SK-N-SH (cell line): Measurements from ENCODE around the gene CHST15. TPM values are rescaled to one million over a fixed set of nuclear protein-coding genes. Genes with fewer than 3 reads are reported as not detected.

Source experiments
- CTCF ChIA-PET: fragments of 300-600, 350-600 bp; formaldehyde crosslinking; extraction: SDS; loops from one replicate; lab custom pipeline; 2021; lab: Yijun Ruan, JAX
- POLR2A ChIA-PET: fragments of 350-600 bp; sonication (Branson Sonifier 250); formaldehyde crosslinking; extraction: SDS; loops from one replicate; lab custom pipeline; 2020; ENCODE audit warnings: antibody characterized with exemption, inconsistent platforms; lab: Yijun Ruan, JAX
- DNase-seq: peaks from one replicate; pipeline ENCODE4 v3.0.0; 2012
- H2AFZ ChIP-seq: fragments of 200-600 bp; sonication (generic); 2 replicates; pipeline ENCODE4 v1.8.1; 2016; ENCODE audit warnings: antibody characterized with exemption, mild to moderate bottlenecking, low read depth
- H3F3A ChIP-seq: fragments of 200-600 bp; sonication (generic); replicated peaks from 2 replicates; pipeline ENCODE3; 2016; ENCODE audit warnings: antibody characterized with exemption, mild to moderate bottlenecking; ENCODE audit not compliant: insufficient read depth
- H3K27ac ChIP-seq, 2 experiments: fragments of 200-500 bp in 1 of 2; fragments of 200-600 bp in 1 of 2; sonication (Bioruptor generic) in 1 of 2; sonication (generic), shearing (Covaris generic) in 1 of 2; 2 replicates each; pipeline versions ENCODE4 v1.5.1 to v1.6.1; 2014 to 2016; ENCODE audit warnings: low read depth in 2 of 2, inconsistent platforms in 1 of 2, low read length in 1 of 2, mild to moderate bottlenecking in 1 of 2, mixed read lengths in 1 of 2
- H3K27me3 ChIP-seq: fragments of 200-600 bp; sonication (generic), shearing (Covaris generic); 2 replicates; pipeline ENCODE4 v1.6.1; 2016; ENCODE audit warnings: mixed run types; ENCODE audit not compliant: insufficient read depth
- H3K36me3 ChIP-seq, 2 experiments: fragments of 200-500 bp in 1 of 2; fragments of 200-600 bp in 1 of 2; sonication (Bioruptor generic) in 1 of 2; sonication (generic) in 1 of 2; replicated peaks in 1 of 2; 2 replicates each; pipeline versions ENCODE3 to v1.5.1; 2014 to 2016; ENCODE audit warnings: low read length in 1 of 2, mild to moderate bottlenecking in 1 of 2; ENCODE audit not compliant: insufficient read depth in 2 of 2, control insufficient read depth in 1 of 2
- H3K4me1 ChIP-seq, 2 experiments: fragments of 200-500 bp in 1 of 2; fragments of 200-600 bp in 1 of 2; sonication (Bioruptor generic) in 1 of 2; sonication (generic), shearing (Covaris generic) in 1 of 2; 2 replicates each; pipeline versions ENCODE4 v1.5.1 to v1.6.1; 2014 to 2016; ENCODE audit warnings: low read depth in 1 of 2, low read length in 1 of 2, mixed run types in 1 of 2; ENCODE audit not compliant: insufficient read depth in 2 of 2, control insufficient read depth in 1 of 2
- H3K4me2 ChIP-seq: fragments of 200-600 bp; sonication (generic), shearing (Covaris generic); 2 replicates; pipeline ENCODE4 v1.6.1; 2017; ENCODE audit warnings: mixed run types
- H3K4me3 ChIP-seq, 2 experiments: fragments of 200-500 bp in 1 of 2; fragments of 200-600 bp in 1 of 2; sonication (Bioruptor generic) in 1 of 2; sonication (generic), shearing (Covaris generic) in 1 of 2; 2 replicates each; pipeline versions ENCODE4 v1.5.1 to v1.8.1; 2014 to 2016; ENCODE audit warnings: low read depth in 2 of 2, inconsistent platforms in 1 of 2, low read length in 1 of 2, mild to moderate bottlenecking in 1 of 2, mixed read lengths in 1 of 2, moderate library complexity in 1 of 2
- H3K79me2 ChIP-seq: fragments of 200-600 bp; sonication (generic); 2 replicates; pipeline ENCODE4 v1.8.1; 2017; ENCODE audit warnings: mild to moderate bottlenecking; ENCODE audit not compliant: insufficient read depth
- H3K9ac ChIP-seq: fragments of 200-600 bp; sonication (generic); 2 replicates; pipeline ENCODE4 v1.6.1; 2017; ENCODE audit warnings: mixed run types
- H3K9me2 ChIP-seq: fragments of 200-600 bp; sonication (generic); 2 replicates; pipeline ENCODE4 v1.6.1; 2017; ENCODE audit warnings: mixed run types
- H3K9me3 ChIP-seq: fragments of 200-600 bp; sonication (generic); 2 replicates; pipeline ENCODE4 v1.6.1; 2017; ENCODE audit warnings: mixed run types, mild to moderate bottlenecking, moderate library complexity
- H4K20me1 ChIP-seq: fragments of 200-600 bp; sonication (generic); 2 replicates; pipeline ENCODE4 v1.6.1; 2017; ENCODE audit warnings: mild to moderate bottlenecking, mixed run types; ENCODE audit not compliant: insufficient read depth
- CTCF ChIP-seq: fragments of 200-600 bp; sonication (generic); IDR thresholded peaks from 2 replicates; pipeline ENCODE4 v1.6.1; 2017; ENCODE audit warnings: antibody characterized with exemption, mild to moderate bottlenecking, moderate library complexity
- ELF1 ChIP-seq: IDR thresholded peaks from 2 replicates; pipeline ENCODE4 v1.4.0; 2012
- EP300 ChIP-seq, 2 experiments: IDR thresholded peaks; 2 replicates each; pipeline versions ENCODE4 v1.4.0 to v1.6.1; 2012; ENCODE audit warnings: borderline replicate concordance in 1 of 2, low read depth in 1 of 2, low read length in 1 of 2
- FOSL2 ChIP-seq: IDR thresholded peaks from 2 replicates; pipeline ENCODE4 v1.4.0; 2012; ENCODE audit warnings: low read depth, mild to moderate bottlenecking, moderate library complexity, borderline replicate concordance
- IRF3 ChIP-seq: fragments of 150-350 bp; IDR thresholded peaks from 2 replicates; pipeline ENCODE4 v1.6.1; 2016; ENCODE audit warnings: mild to moderate bottlenecking, low read depth, low read length
- JUND ChIP-seq: IDR thresholded peaks from 2 replicates; pipeline ENCODE4 v1.4.0; 2012
- RAD21 ChIP-seq: IDR thresholded peaks from 2 replicates; pipeline ENCODE4 v1.6.1; 2012; ENCODE audit warnings: mild to moderate bottlenecking, low read length
- SMC3 ChIP-seq: IDR thresholded peaks from 2 replicates; pipeline ENCODE4 v1.6.1; 2012; ENCODE audit warnings: low read depth, low read length, improper control_type of control experiment
- ZBTB33 ChIP-seq: IDR thresholded peaks from 2 replicates; pipeline ENCODE4 v1.4.0; 2012; ENCODE audit warnings: low read depth, borderline replicate concordance
- WGBS: methylation state at CpG from one replicate; pipeline ENCODE4 v1.1.6; 2017; ENCODE audit warnings: low lambda C conversion rate; 5-methylcytosine and 5-hydroxymethylcytosine counted together
- polyA plus RNA-seq, 3 experiments: library from polyadenylated mRNA; depleted of rRNA; stranded (reverse); fragments of >200 nt; gene quantifications; 2 replicates each; pipeline ENCODE4 v1.2.3, GENCODE V29; 2012
- TF ChIP-seq, protein P1 (sequence below): IDR thresholded peaks from 2 replicates; pipeline ENCODE4; 2012

The CHST15 gene
- polyA plus RNA-seq, 1 of the 3 experiments (the other 2 are of a cell fraction): 0.02 TPM

DNA sequence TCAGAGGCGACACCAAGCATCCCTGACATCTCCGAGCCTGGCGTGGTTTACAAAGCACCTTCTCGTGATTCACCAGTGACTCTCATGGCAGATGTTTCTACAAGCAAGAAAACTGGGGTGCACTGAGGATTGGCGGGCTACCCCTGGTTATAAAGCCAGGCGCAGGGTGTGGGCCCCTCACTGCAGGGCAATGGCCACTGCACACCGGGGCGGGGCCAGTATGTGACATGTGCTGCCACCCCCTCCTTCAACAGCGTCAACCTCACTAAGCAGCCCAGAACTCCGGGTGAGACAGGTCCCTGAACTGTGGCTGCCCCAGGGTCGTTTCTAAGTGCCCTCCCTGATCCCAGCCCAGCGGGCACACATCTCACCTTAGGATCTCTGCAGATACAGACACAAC lies 63.8 kb downstream of the CHST15 start:
- Histone ChIP-seq H3K4me2 (no peak overlapping the region), H3K4me1 (peaks cover 0 to 2% of the 10 kb centered on the region in 2 experiments; a peak in 1 of 4 replicates), H3K4me3 (no peak overlapping the region), H3K36me3 (no peaks in the 10 kb centered on the region), H3K9ac (no peak overlapping the region), H3K27ac (no peak overlapping the region), H3K79me2 (no peaks in the 10 kb centered on the region), H3F3A (no peaks in the 10 kb centered on the region), H3K27me3 (no peaks in the 10 kb centered on the region), H2AFZ (no peak overlapping the region), H3K9me3 (no peaks in the 10 kb centered on the region), H4K20me1 (no peaks in the 10 kb centered on the region), H3K9me2 (no peaks in the 10 kb centered on the region)
- 59% methylated on average over 10 of the region's 12 CpGs for WGBS
- ChIA-PET CTCF (interaction anchor here (1.4 to 1.9 kb wide), 2 partner anchors 11 to 359 kb away, joined by 3 to 8 read pairs; no protein-coding TSS in a partner anchor), POLR2A (no interaction called here)
- TF ChIP-seq JUND: no peak
- no peak for DNase-seq

DNA sequence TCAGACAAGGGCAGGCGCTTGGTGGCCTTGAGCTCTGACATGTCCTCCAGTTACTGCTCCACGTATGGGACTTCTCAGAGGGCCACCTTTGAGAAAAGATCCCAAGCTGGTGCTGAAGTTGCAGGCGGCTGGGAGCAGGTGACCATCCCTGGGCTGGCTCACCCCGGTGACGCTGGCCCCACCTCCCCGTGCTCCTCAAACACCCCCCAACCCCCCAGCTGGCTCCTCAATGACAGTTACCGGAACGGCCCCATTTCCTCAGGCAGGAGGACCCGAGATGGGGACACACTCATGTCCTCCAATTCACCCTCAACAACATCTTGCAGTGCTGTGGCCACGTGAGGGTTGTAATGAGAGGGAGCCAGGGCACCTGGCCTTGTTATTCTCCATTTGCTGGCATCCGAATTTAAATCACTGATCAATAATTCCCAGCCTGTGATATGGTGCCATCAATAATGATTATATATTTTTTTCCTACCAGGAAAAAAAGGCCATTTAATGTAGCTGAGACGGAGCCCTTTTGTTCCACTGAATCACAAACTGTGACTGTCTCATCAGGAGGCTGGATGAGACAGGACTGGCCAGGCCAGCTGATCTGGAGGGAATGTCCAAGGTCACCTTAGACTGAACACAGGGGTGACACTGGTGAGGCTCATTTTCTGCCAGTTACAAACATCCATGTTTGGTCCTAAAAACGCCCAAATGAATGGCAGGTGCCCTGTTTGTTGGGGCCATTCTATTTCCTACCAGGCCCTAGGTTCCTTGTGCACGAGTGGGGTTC lies 64.5 kb downstream of the CHST15 start:
- H3K27ac ChIP-seq: no peak overlapping the region
- H4K20me1 ChIP-seq: no peaks in the 10 kb centered on the region
- ChIA-PET POLR2A (no interaction called here), CTCF (interaction anchor here (1.6 to 3.9 kb wide), 2 partner anchors 34 to 360 kb away, joined by 8 to 12 read pairs; no protein-coding TSS in a partner anchor)
- no peaks in the 10 kb centered on the region for H3F3A ChIP-seq
- H3K36me3 ChIP-seq: no peaks in the 10 kb centered on the region
- H2AFZ ChIP-seq: no peak overlapping the region
- no peak overlapping the region for H3K4me3 ChIP-seq
- no peak for TF ChIP-seq EP300 (IDR thresholded peaks at IDR 0.05; ENCODE audit: borderline replicate concordance in 1 of 2, low read depth in 1 of 2, low read length in 1 of 2)
- no peak for TF ChIP-seq FOSL2
- no peak for TF ChIP-seq IRF3
- no peak for TF ChIP-seq RAD21
- no peak for TF ChIP-seq ZBTB33
- TF ChIP-seq, protein P1, sequence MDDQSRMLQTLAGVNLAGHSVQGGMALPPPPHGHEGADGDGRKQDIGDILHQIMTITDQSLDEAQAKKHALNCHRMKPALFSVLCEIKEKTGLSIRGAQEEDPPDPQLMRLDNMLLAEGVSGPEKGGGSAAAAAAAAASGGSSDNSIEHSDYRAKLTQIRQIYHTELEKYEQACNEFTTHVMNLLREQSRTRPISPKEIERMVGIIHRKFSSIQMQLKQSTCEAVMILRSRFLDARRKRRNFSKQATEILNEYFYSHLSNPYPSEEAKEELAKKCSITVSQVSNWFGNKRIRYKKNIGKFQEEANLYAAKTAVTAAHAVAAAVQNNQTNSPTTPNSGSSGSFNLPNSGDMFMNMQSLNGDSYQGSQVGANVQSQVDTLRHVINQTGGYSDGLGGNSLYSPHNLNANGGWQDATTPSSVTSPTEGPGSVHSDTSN: no peak
- no peak for TF ChIP-seq SMC3
- TF ChIP-seq ELF1: no peak
- no peak for TF ChIP-seq CTCF
- H3K4me2 ChIP-seq: no peak overlapping the region
- no peaks in the 10 kb centered on the region for H3K9me3 ChIP-seq
- no peaks in the 10 kb centered on the region for H3K79me2 ChIP-seq
- no peaks in the 10 kb centered on the region for H3K9me2 ChIP-seq
- DNase-seq: no peak
- peaks cover 0 to 2% of the 10 kb centered on the region in 2 experiments; a peak in 1 of 4 replicates for H3K4me1 ChIP-seq
- WGBS: 43% methylated on average over 13 of the region's 14 CpGs
- H3K9ac ChIP-seq: no peak overlapping the region
- H3K27me3 ChIP-seq: no peaks in the 10 kb centered on the region
